ENCODE results near the gene AP4S1.
A peak's percentile ranks its signal among the peaks of the same experiment; 100 is the strongest.
"Not testable (repeated sequence)": the region's sequence is repeated elsewhere in the genome, so short reads cannot be mapped to it uniquely, and the experiment has no call there.

AP4S1 gene

GRCh38 chr14:31025367-31026076 lies at the start of gene AP4S1:
AP4S1 (plus strand) TSS chr14:31025649; CDS start chr14:31066197, 40,548 bp downstream.
- DNase-seq (ENCODE audit: low read depth in 2 of 2) = peak in 1 of 2 donors; percentile 23

- DNase-seq (ENCODE audit: low read depth in 2 of 2) = no peak
Observed at GRCh38 chr14:30977752-30978151, 47.7 kb upstream of the AP4S1 start.

GRCh38 chr14:30980106-30980704 lies 45.2 kb upstream of the AP4S1 start:
- peak; percentile 1 to 4 for DNase-seq (ENCODE audit: low read depth in 2 of 2)

GRCh38 chr14:30980980-30981379 lies 44.5 kb upstream of the AP4S1 start:
- DNase-seq (ENCODE audit: low read depth in 2 of 2) = no peak

- no peak for DNase-seq (ENCODE audit: low read depth in 2 of 2)
Observed at GRCh38 chr14:30982533-30982932, 42.9 kb upstream of the AP4S1 start.

- no peak for DNase-seq (ENCODE audit: low read depth in 2 of 2)
Observed at GRCh38 chr14:30983858-30984257, 41.6 kb upstream of the AP4S1 start.

GRCh38 chr14:30985796-30986195 lies 39.7 kb upstream of the AP4S1 start:
- DNase-seq (ENCODE audit: low read depth in 2 of 2) = no peak

- DNase-seq (ENCODE audit: low read depth in 2 of 2) = no peak
Observed at GRCh38 chr14:30988509-30988908, 36.9 kb upstream of the AP4S1 start.

- no peak for DNase-seq (ENCODE audit: low read depth in 2 of 2)
Observed at GRCh38 chr14:30990770-30991169, 34.7 kb upstream of the AP4S1 start.

GRCh38 chr14:30991408-30991807 lies 34.0 kb upstream of the AP4S1 start:
- no peak for DNase-seq (ENCODE audit: low read depth in 2 of 2)

GRCh38 chr14:30993071-30993470 lies 32.4 kb upstream of the AP4S1 start:
- no peak for DNase-seq (ENCODE audit: low read depth in 2 of 2)

- DNase-seq (ENCODE audit: low read depth in 2 of 2) = no peak
Observed at GRCh38 chr14:30994681-30995620, 30.5 kb upstream of the AP4S1 start.

- no peak for DNase-seq (ENCODE audit: low read depth in 2 of 2)
Observed at GRCh38 chr14:30995689-30996088, 29.8 kb upstream of the AP4S1 start.

GRCh38 chr14:30996892-30997659 lies 28.4 kb upstream of the AP4S1 start:
- DNase-seq (ENCODE audit: low read depth in 2 of 2) = no peak

- DNase-seq (ENCODE audit: low read depth in 2 of 2) = no peak
Observed at GRCh38 chr14:30998100-30998706, 27.2 kb upstream of the AP4S1 start.

- no peak for DNase-seq (ENCODE audit: low read depth in 2 of 2)
Observed at GRCh38 chr14:30999038-30999773, 26.2 kb upstream of the AP4S1 start.

- no peak for DNase-seq (ENCODE audit: low read depth in 2 of 2)
Observed at GRCh38 chr14:31000629-31001338, 24.7 kb upstream of the AP4S1 start.

- DNase-seq (ENCODE audit: low read depth in 2 of 2) = no peak
Observed at GRCh38 chr14:31001339-31001658, 24.1 kb upstream of the AP4S1 start.

GRCh38 chr14:31003284-31003683 lies 22.2 kb upstream of the AP4S1 start:
- DNase-seq (ENCODE audit: low read depth in 2 of 2) = no peak

- not testable (repeated sequence) for DNase-seq (ENCODE audit: low read depth in 2 of 2)
Observed at GRCh38 chr14:31004007-31004406, 21.4 kb upstream of the AP4S1 start.
